ENCODE measurements around the gene SLC29A1.

Gene SLC29A1

GRCh38 chr6:44257025-44257752 is 33.8 kb downstream of the SLC29A1 start, which contains the start of gene SLC35B2:
Gene SLC35B2 (minus strand): TSS chr6:44257528. CDS start chr6:44257410, 118 bp downstream.
- peak; percentile 28 for DNase-seq

GRCh38 chr6:44257753-44258324 is 34.4 kb downstream of the SLC29A1 start:
- peak; percentile 71 for DNase-seq

- DNase-seq, result no peak
These were observed 35.0 kb downstream of the SLC29A1 start for GRCh38 chr6:44258325-44258863.

- no peak for DNase-seq
These were observed 35.5 kb downstream of the SLC29A1 start for GRCh38 chr6:44258921-44259320.

GRCh38 chr6:44260011-44260410 is 36.6 kb downstream of the SLC29A1 start:
- DNase-seq, result no peak

GRCh38 chr6:44260451-44261297 is 37.3 kb downstream of the SLC29A1 start:
- no peak for DNase-seq

GRCh38 chr6:44261581-44261980 is 38.2 kb downstream of the SLC29A1 start:
- DNase-seq, result no peak

GRCh38 chr6:44262467-44263353 is 39.3 kb downstream of the SLC29A1 start:
- DNase-seq, result no peak

GRCh38 chr6:44263354-44264100 is 40.1 kb downstream of the SLC29A1 start:
- DNase-seq, result peak; percentile 74

- DNase-seq, result peak; percentile 86
These were observed 41.0 kb downstream of the SLC29A1 start for GRCh38 chr6:44264154-44265006.

GRCh38 chr6:44265007-44265721 is 41.8 kb downstream of the SLC29A1 start, which contains the start of gene NFKBIE:
Gene NFKBIE (minus strand): TSS chr6:44265551. CDS start chr6:44265346, 205 bp downstream.
- peak; percentile 99 for DNase-seq

- DNase-seq, result no peak
These were observed 42.4 kb downstream of the SLC29A1 start for GRCh38 chr6:44265722-44266233.

GRCh38 chr6:44266347-44266746 is 43.0 kb downstream of the SLC29A1 start:
- no peak for DNase-seq

GRCh38 chr6:44267252-44267651 is 43.9 kb downstream of the SLC29A1 start:
- no peak for DNase-seq

- peak; percentile 46 for DNase-seq
These were observed 44.8 kb downstream of the SLC29A1 start for GRCh38 chr6:44268095-44268628.

GRCh38 chr6:44269178-44269920 is 46.0 kb downstream of the SLC29A1 start:
- DNase-seq, result peak; percentile 46

GRCh38 chr6:44269921-44270525 is 46.6 kb downstream of the SLC29A1 start, which contains the start of gene TMEM151B:
Gene TMEM151B (plus strand): TSS chr6:44270450. CDS start chr6:44270743, 293 bp downstream.
- no peak for DNase-seq
